T-helper 17 cell (primary cell): ENCODE measurements around the gene GPR161. TPM values are rescaled to one million over a fixed set of nuclear protein-coding genes. Genes with fewer than 3 reads are reported as not detected.

Source experiments
- ATAC-seq: fragments of 150-1000 bp; cut with Tn5 transposase; 2 replicates; pipeline ENCODE4 v1.10.0; 2021; ENCODE audit warnings: mild to moderate bottlenecking, moderate library complexity
- DNase-seq, 3 donors: peaks; one replicate each; pipeline versions ENCODE4 v3.0.0 to v3.0.0-alpha.2; 2020 to 2021
- H3K9me3 ChIP-seq: one replicate; pipeline ENCODE4 v1.7.0; 2013; ENCODE audit warnings: low read length, mild to moderate bottlenecking; ENCODE audit not compliant: control insufficient read depth, poor library complexity, severe bottlenecking
- H3K27ac Mint-ChIP-seq: one replicate; pipeline ENCODE4 v1.8.0; 2022; ENCODE audit warnings: mild to moderate bottlenecking, moderate library complexity, mixed read lengths
- H3K27me3 Mint-ChIP-seq: one replicate; pipeline ENCODE4 v1.8.0; 2022; ENCODE audit warnings: mixed read lengths
- H3K36me3 Mint-ChIP-seq: one replicate; pipeline ENCODE4 v1.8.0; 2022; ENCODE audit warnings: low read depth, mixed read lengths
- H3K4me1 Mint-ChIP-seq: one replicate; pipeline ENCODE4 v1.8.0; 2022; ENCODE audit warnings: mild to moderate bottlenecking, mixed read lengths
- H3K4me3 Mint-ChIP-seq: one replicate; pipeline ENCODE4 v1.8.0; 2022; ENCODE audit warnings: mild to moderate bottlenecking, moderate library complexity, mixed read lengths
- total RNA-seq, 4 donors: library from RNA in 2 of 4; stranded (reverse) in 2 of 4; gene quantifications; one replicate each; pipeline ENCODE4 v1.2.3 and lab custom pipeline; 2022 to 2026

The GPR161 gene
- total RNA-seq, 2 donors from 2014 or later: 0.02 to 0.13 TPM

- Mint-ChIP-seq H3K4me1 (peaks cover 5% of the 10 kb centered on the region), H3K36me3 (peaks cover 2% of the 10 kb centered on the region), H3K27me3 (no peaks in the 10 kb centered on the region), H3K27ac (peak overlapping the region; percentile 62), H3K4me3 (no peak overlapping the region)
- DNase-seq (no peak), ATAC-seq (no peak)
- no peaks in the 10 kb centered on the region for H3K9me3 ChIP-seq
Measured at GRCh38 chr1:168053681-168054080, 83.0 kb downstream of the GPR161 start.

- Mint-ChIP-seq H3K27ac (no peak overlapping the region), H3K27me3 (no peaks in the 10 kb centered on the region), H3K4me3 (no peak overlapping the region), H3K4me1 (peaks cover 7% of the 10 kb centered on the region), H3K36me3 (no peaks in the 10 kb centered on the region)
- DNase-seq (no peak), ATAC-seq (no peak)
- no peaks in the 10 kb centered on the region for H3K9me3 ChIP-seq
Measured at GRCh38 chr1:168050880-168051279, 85.8 kb downstream of the GPR161 start.

- Mint-ChIP-seq H3K27me3 (no peaks in the 10 kb centered on the region), H3K4me1 (peaks cover 7% of the 10 kb centered on the region), H3K27ac (no peak overlapping the region), H3K4me3 (no peak overlapping the region), H3K36me3 (no peaks in the 10 kb centered on the region)
- no peaks in the 10 kb centered on the region for H3K9me3 ChIP-seq
- DNase-seq (no peak), ATAC-seq (no peak)
Measured at GRCh38 chr1:168050307-168050706, 86.4 kb downstream of the GPR161 start.

- H3K36me3 Mint-ChIP-seq: peaks cover 3% of the 10 kb centered on the region
Measured at GRCh38 chr1:168045311-168045710, 91.4 kb downstream of the GPR161 start.

GRCh38 chr1:168042362-168042761 is 94.4 kb downstream of the GPR161 start:
- DNase-seq: no peak
- Mint-ChIP-seq H3K27me3 (no peaks in the 10 kb centered on the region), H3K4me3 (no peak overlapping the region), H3K4me1 (peaks cover 7% of the 10 kb centered on the region), H3K27ac (no peak overlapping the region), H3K36me3 (peaks cover 8% of the 10 kb centered on the region)
- no peaks in the 10 kb centered on the region for H3K9me3 ChIP-seq
- no peak for ATAC-seq

More at GRCh38 chr1:168045311-168045710, 91.4 kb downstream of the GPR161 start:
- H3K9me3 ChIP-seq: no peaks in the 10 kb centered on the region
- ATAC-seq: no peak
- Mint-ChIP-seq H3K4me1 (peaks cover 3% of the 10 kb centered on the region), H3K4me3 (no peak overlapping the region), H3K27me3 (no peaks in the 10 kb centered on the region), H3K27ac (no peak overlapping the region)
- no peak for DNase-seq

GRCh38 chr1:168035345-168035744 is 101.4 kb downstream of the GPR161 start:
- no peak for DNase-seq

GRCh38 chr1:168032029-168032428 is 104.7 kb downstream of the GPR161 start:
- no peaks in the 10 kb centered on the region for H3K36me3 Mint-ChIP-seq
- no peak for DNase-seq
- H3K27ac Mint-ChIP-seq: no peak overlapping the region
- H3K4me3 Mint-ChIP-seq: no peak overlapping the region
- H3K27me3 Mint-ChIP-seq: no peaks in the 10 kb centered on the region
- no peak for ATAC-seq
- no peaks in the 10 kb centered on the region for H3K4me1 Mint-ChIP-seq
- no peaks in the 10 kb centered on the region for H3K9me3 ChIP-seq

More at GRCh38 chr1:168035345-168035744, 101.4 kb downstream of the GPR161 start:
- no peak overlapping the region for H3K4me3 Mint-ChIP-seq
- H3K27me3 Mint-ChIP-seq: no peaks in the 10 kb centered on the region
- H3K9me3 ChIP-seq: no peaks in the 10 kb centered on the region
- peaks cover 5% of the 10 kb centered on the region for H3K4me1 Mint-ChIP-seq
- H3K36me3 Mint-ChIP-seq: peaks cover 5% of the 10 kb centered on the region
- ATAC-seq: no peak
- H3K27ac Mint-ChIP-seq: no peak overlapping the region

- Mint-ChIP-seq H3K4me1 (no peaks in the 10 kb centered on the region), H3K36me3 (no peaks in the 10 kb centered on the region), H3K4me3 (no peak overlapping the region), H3K27me3 (no peaks in the 10 kb centered on the region), H3K27ac (no peak overlapping the region)
- no peak for DNase-seq
- H3K9me3 ChIP-seq: no peaks in the 10 kb centered on the region
- no peak for ATAC-seq
Measured at GRCh38 chr1:168031627-168032026, 105.1 kb downstream of the GPR161 start.

- no peaks in the 10 kb centered on the region for H3K27me3 Mint-ChIP-seq
- no peak overlapping the region for H3K4me3 Mint-ChIP-seq
- no peaks in the 10 kb centered on the region for H3K4me1 Mint-ChIP-seq
- H3K9me3 ChIP-seq: no peaks in the 10 kb centered on the region
- ATAC-seq (no peak), DNase-seq (no peak)
- no peak overlapping the region for H3K27ac Mint-ChIP-seq
- no peaks in the 10 kb centered on the region for H3K36me3 Mint-ChIP-seq
Measured at GRCh38 chr1:168031198-168031597, 105.5 kb downstream of the GPR161 start.

Other genes with a start within 250 kb of the GPR161 start
- gene ADCY10, start 222.8 kb downstream of the GPR161 start, total RNA-seq: 1 to 10 TPM in 1 of 2 donors, under 1 TPM in 1; 0.99 to 1.4 TPM
- 10 to 100 TPM; 24.1 to 26.9 TPM for gene DCAF6, start 200.2 kb downstream of the GPR161 start, total RNA-seq
- gene MPC2, start 199.9 kb downstream of the GPR161 start, total RNA-seq: 10 to 100 TPM; 42.3 to 42.8 TPM
- 10 to 100 TPM; 17.5 to 22.6 TPM for gene TIPRL, start 42.0 kb upstream of the GPR161 start, total RNA-seq
- gene SFT2D2, start 89.1 kb upstream of the GPR161 start, total RNA-seq: 10 to 100 TPM; 62.9 to 63.9 TPM
- 1 to 10 TPM; 2.7 TPM for gene TBX19, start 143.9 kb upstream of the GPR161 start, total RNA-seq